CD4-positive, alpha-beta T cell treated with Interleukin-15 for 1 hour (primary cell): ENCODE data around the gene TALDO1.

Experiments
- DNase-seq: peaks from one replicate; pipeline ENCODE4 v3.0.0-alpha.2; 2020

TALDO1 gene

GRCh38 chr11:770642-771616 is 23.7 kb downstream of the TALDO1 start:
- no peak for DNase-seq

GRCh38 chr11:771617-772204 is 24.4 kb downstream of the TALDO1 start:
- no peak for DNase-seq

- no peak for DNase-seq
Observed at GRCh38 chr11:772429-773390, 25.4 kb downstream of the TALDO1 start.

- DNase-seq = no peak
Observed at GRCh38 chr11:773425-773824, 26.2 kb downstream of the TALDO1 start.

- no peak for DNase-seq
Observed at GRCh38 chr11:773830-774229, 26.6 kb downstream of the TALDO1 start.

GRCh38 chr11:774873-775592 is 27.8 kb downstream of the TALDO1 start:
- no peak for DNase-seq

GRCh38 chr11:776263-776560 is 28.9 kb downstream of the TALDO1 start:
- no peak for DNase-seq

- no peak for DNase-seq
Observed at GRCh38 chr11:776561-777287, 29.5 kb downstream of the TALDO1 start.

GRCh38 chr11:777288-778255 is 30.3 kb downstream of the TALDO1 start, which contains the start of gene GATD1:
GATD1 (minus strand) TSS chr11:777487; CDS start chr11:777462, 25 bp downstream.
- DNase-seq = peak; percentile 91

GRCh38 chr11:778976-779954 is 32.0 kb downstream of the TALDO1 start:
- DNase-seq = no peak

GRCh38 chr11:779955-780532 is 32.8 kb downstream of the TALDO1 start:
- no peak for DNase-seq

- no peak for DNase-seq
Observed at GRCh38 chr11:782264-783174, 35.3 kb downstream of the TALDO1 start.

- DNase-seq = no peak
Observed at GRCh38 chr11:783581-784015, 36.3 kb downstream of the TALDO1 start.

- DNase-seq = no peak
Observed at GRCh38 chr11:786235-787083, 39.2 kb downstream of the TALDO1 start.

GRCh38 chr11:787084-787675 is 39.9 kb downstream of the TALDO1 start:
- DNase-seq = no peak

- DNase-seq = no peak
Observed at GRCh38 chr11:788009-788640, 40.9 kb downstream of the TALDO1 start.
